Endodermal cell (in vitro differentiated cells): Measurements from ENCODE around the gene LEAP2. TPM values are rescaled to one million over a fixed set of nuclear protein-coding genes. Genes with fewer than 3 reads are reported as not detected.

Source experiments
- DNase-seq: peaks from one replicate; pipeline ENCODE4 v3.0.0-alpha.2; 2017
- H3K27ac ChIP-seq: 2 replicates; pipeline ENCODE4 v1.5.1; 2013; ENCODE audit warnings: mild to moderate bottlenecking, low read depth, low read length, moderate library complexity
- H3K27me3 ChIP-seq: 2 replicates; pipeline ENCODE4 v1.6.1; 2013; ENCODE audit warnings: mild to moderate bottlenecking, low read length, moderate library complexity; ENCODE audit not compliant: insufficient read depth, control insufficient read depth, poor library complexity, severe bottlenecking
- H3K36me3 ChIP-seq: 2 replicates; pipeline ENCODE4 v1.7.0; 2013; ENCODE audit warnings: mild to moderate bottlenecking, low read length, moderate library complexity; ENCODE audit not compliant: control insufficient read depth, insufficient read depth
- H3K4me1 ChIP-seq: one replicate; pipeline ENCODE4 v1.7.0; 2013; ENCODE audit warnings: low read length; ENCODE audit not compliant: control insufficient read depth, insufficient read depth
- H3K4me3 ChIP-seq: 2 replicates; pipeline ENCODE4 v1.5.1; 2013; ENCODE audit warnings: mild to moderate bottlenecking, low read length, moderate library complexity
- H3K9ac ChIP-seq: 2 replicates; pipeline ENCODE4 v1.6.1; 2013; ENCODE audit warnings: mild to moderate bottlenecking, low read length, moderate library complexity; ENCODE audit not compliant: poor library complexity, severe bottlenecking; ENCODE audit errors: extremely low read depth
- H3K9me3 ChIP-seq: 2 replicates; pipeline ENCODE4 v1.6.1; 2013; ENCODE audit warnings: mild to moderate bottlenecking, low read length, moderate library complexity; ENCODE audit not compliant: control insufficient read depth
- H3K27ac Mint-ChIP-seq: 2 replicates; pipeline ENCODE4 v1.8.0; 2020; ENCODE audit warnings: mixed read lengths
- H3K27me3 Mint-ChIP-seq: 2 replicates; pipeline ENCODE4 v1.8.0; 2021; ENCODE audit warnings: mild to moderate bottlenecking, mixed read lengths; ENCODE audit not compliant: insufficient read depth
- H3K36me3 Mint-ChIP-seq: 2 replicates; pipeline ENCODE4 v1.8.0; 2020; ENCODE audit warnings: low read depth, mixed read lengths
- H3K4me1 Mint-ChIP-seq: 2 replicates; pipeline ENCODE4 v1.8.0; 2020; ENCODE audit warnings: mixed read lengths
- H3K4me3 Mint-ChIP-seq: 2 replicates; pipeline ENCODE4 v1.8.0; 2020; ENCODE audit warnings: mild to moderate bottlenecking, moderate library complexity, mixed read lengths
- H3K9me3 Mint-ChIP-seq: 2 replicates; pipeline ENCODE4 v1.8.0; 2020; ENCODE audit warnings: mild to moderate bottlenecking, mixed read lengths
- WGBS, 2 experiments: methylation state at CpG; one replicate each; pipeline versions ENCODE4 v1.1.5 to v1.1.7; 2013; ENCODE audit warnings: missing lambda C conversion rate in 2 of 2, mixed read lengths in 1 of 2; ENCODE audit not compliant: insufficient coverage in 1 of 2, insufficient read length in 1 of 2; 5-methylcytosine and 5-hydroxymethylcytosine counted together
- total RNA-seq, 2 donors: library from RNA; stranded (reverse); fragmentation: NEBNext Ultra II Directional in 1 of 2; extraction: Animal tissue kit (Norgen Biotek cat#: 25700) in 1 of 2; gene quantifications; 2 replicates in 1 of 2; 3 replicates in 1 of 2; pipeline ENCODE4 v1.2.1, GENCODE V29; 2021
- TF ChIP-seq, protein P1 (sequence below): fragments of 200-600 bp; sonication (generic); conservative IDR thresholded peaks from 2 replicates; pipeline ENCODE4 v1.5.0; 2021; ENCODE audit warnings: antibody characterized with exemption, mild to moderate bottlenecking

The LEAP2 gene
- total RNA-seq, 2 donors from 2014 or later = 0.92 to 0.95 TPM

DNA sequence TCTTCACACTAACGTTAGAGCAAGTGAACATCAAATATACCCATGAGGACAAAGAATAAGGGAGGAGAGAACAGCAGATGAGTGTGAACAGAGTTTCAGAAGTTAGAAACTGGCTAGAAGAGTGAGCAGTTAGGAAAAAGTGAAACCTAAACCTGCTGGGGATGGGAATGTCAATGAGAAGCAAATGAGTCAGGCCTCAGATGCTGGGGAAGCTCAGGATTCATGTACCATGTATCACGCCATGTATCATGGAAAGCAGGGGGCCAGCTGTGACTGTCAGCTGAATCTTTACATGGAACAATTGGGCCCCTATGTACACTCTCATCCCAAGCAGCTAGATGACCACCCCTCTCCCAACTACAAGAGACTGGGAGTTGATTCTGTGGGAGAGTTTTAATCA is 23.4 kb upstream of the LEAP2 start:
- TF ChIP-seq, protein P1, sequence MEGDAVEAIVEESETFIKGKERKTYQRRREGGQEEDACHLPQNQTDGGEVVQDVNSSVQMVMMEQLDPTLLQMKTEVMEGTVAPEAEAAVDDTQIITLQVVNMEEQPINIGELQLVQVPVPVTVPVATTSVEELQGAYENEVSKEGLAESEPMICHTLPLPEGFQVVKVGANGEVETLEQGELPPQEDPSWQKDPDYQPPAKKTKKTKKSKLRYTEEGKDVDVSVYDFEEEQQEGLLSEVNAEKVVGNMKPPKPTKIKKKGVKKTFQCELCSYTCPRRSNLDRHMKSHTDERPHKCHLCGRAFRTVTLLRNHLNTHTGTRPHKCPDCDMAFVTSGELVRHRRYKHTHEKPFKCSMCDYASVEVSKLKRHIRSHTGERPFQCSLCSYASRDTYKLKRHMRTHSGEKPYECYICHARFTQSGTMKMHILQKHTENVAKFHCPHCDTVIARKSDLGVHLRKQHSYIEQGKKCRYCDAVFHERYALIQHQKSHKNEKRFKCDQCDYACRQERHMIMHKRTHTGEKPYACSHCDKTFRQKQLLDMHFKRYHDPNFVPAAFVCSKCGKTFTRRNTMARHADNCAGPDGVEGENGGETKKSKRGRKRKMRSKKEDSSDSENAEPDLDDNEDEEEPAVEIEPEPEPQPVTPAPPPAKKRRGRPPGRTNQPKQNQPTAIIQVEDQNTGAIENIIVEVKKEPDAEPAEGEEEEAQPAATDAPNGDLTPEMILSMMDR = no peak
- H3K27me3 Mint-ChIP-seq = no peaks in the 10 kb centered on the region
- peak; percentile 9 for DNase-seq
- 96 to 100% methylated on average over 1 to 2 of the region's 2 CpGs for WGBS, 2 experiments
- no peak overlapping the region for H3K4me3 Mint-ChIP-seq
- no peak overlapping the region for H3K4me3 ChIP-seq
- H3K27ac Mint-ChIP-seq = no peak overlapping the region
- no peaks in the 10 kb centered on the region for H3K9me3 Mint-ChIP-seq
- H3K9me3 ChIP-seq = no peaks in the 10 kb centered on the region
- peaks cover 3% of the 10 kb centered on the region for H3K4me1 Mint-ChIP-seq
- no peak overlapping the region for H3K9ac ChIP-seq
- H3K4me1 ChIP-seq = no peaks in the 10 kb centered on the region
- no peak overlapping the region for H3K27ac ChIP-seq
- H3K27me3 ChIP-seq = no peaks in the 10 kb centered on the region
- no peaks in the 10 kb centered on the region for H3K36me3 ChIP-seq
- H3K36me3 Mint-ChIP-seq = no peaks in the 10 kb centered on the region

DNA sequence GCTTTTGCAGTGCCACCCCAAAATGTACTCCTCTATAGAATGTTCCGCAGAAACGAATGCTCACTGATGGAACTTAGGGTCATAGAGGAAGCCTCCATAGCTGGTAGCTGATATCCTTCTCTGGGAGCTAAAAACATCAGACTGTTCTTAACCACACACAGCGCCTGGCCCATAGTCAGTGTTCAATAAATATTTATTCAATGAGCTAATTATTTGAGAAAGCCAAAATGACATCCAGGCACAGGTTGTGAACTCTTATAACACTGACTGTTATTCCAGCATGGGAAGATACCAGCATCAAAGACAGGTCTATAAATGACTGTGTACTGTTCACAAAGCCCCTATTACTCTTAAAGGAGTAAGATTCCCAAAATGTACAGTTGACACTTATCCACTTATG is 20.1 kb upstream of the LEAP2 start:
- no peak overlapping the region for H3K27ac Mint-ChIP-seq
- H3K27me3 ChIP-seq = no peaks in the 10 kb centered on the region

DNA sequence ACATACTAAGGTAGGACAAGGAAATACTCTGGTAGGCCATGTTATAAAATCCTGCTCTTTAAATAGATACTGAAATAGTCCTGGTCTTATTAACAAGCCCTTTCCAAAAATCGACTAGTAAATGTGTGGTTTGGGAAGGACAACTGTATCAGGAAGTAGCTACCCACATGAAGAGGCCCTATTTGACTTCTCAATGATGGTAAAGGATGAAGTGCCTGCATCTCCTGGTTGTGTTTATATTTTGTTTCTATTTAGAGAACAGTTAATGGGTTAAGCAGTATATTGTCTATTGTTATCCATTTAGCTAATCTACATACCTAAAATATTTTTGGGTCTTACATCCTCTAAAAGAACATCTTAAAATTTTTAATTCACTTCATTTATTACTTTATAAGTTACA is 19.7 kb upstream of the LEAP2 start:
- 68% methylated on average over 1 of the region's 1 CpG; no CpG with 5 or more reads in 1 of the 2 experiments for WGBS, 2 experiments
- TF ChIP-seq, protein P1 = no peak
- Histone ChIP-seq H3K27me3 (no peaks in the 10 kb centered on the region), H3K36me3 (no peaks in the 10 kb centered on the region), H3K4me1 (no peaks in the 10 kb centered on the region), H3K9me3 (no peaks in the 10 kb centered on the region), H3K9ac (no peak overlapping the region), H3K4me3 (no peak overlapping the region), H3K27ac (no peak overlapping the region)
- Mint-ChIP-seq H3K27me3 (no peaks in the 10 kb centered on the region), H3K4me3 (no peak overlapping the region), H3K9me3 (no peaks in the 10 kb centered on the region), H3K36me3 (no peaks in the 10 kb centered on the region), H3K4me1 (peaks cover 3% of the 10 kb centered on the region), H3K27ac (no peak overlapping the region)
- DNase-seq = no peak

More for the DNA sequence above, 20.1 kb upstream of the LEAP2 start:
- Mint-ChIP-seq H3K9me3 (no peaks in the 10 kb centered on the region), H3K4me1 (peaks cover 3% of the 10 kb centered on the region), H3K27me3 (no peaks in the 10 kb centered on the region), H3K4me3 (no peak overlapping the region), H3K36me3 (no peaks in the 10 kb centered on the region)
- DNase-seq = no peak
- Histone ChIP-seq H3K9me3 (no peaks in the 10 kb centered on the region), H3K4me1 (no peaks in the 10 kb centered on the region), H3K36me3 (no peaks in the 10 kb centered on the region), H3K27ac (no peak overlapping the region), H3K9ac (no peak overlapping the region), H3K4me3 (no peak overlapping the region)
- 81 to 93% methylated on average over 3 of the region's 3 CpGs for WGBS, 2 experiments
- TF ChIP-seq, protein P1 = no peak
